ENCODE results near the gene INTS2. TPM values are rescaled to one million over a fixed set of nuclear protein-coding genes. Genes with fewer than 3 reads are reported as not detected.
"Not testable (repeated sequence)": the region's sequence is repeated elsewhere in the genome, so short reads cannot be mapped to it uniquely, and the experiment has no call there.

Gene INTS2
- total RNA-seq, 1 donor from 2014 or later, result 14.1 TPM

- no peak overlapping the region for H3K27ac ChIP-seq (ENCODE audit: low read depth, low read length)
- H3K9me3 ChIP-seq (ENCODE audit: control insufficient read depth in 3 of 3, low read length in 3 of 3), result no peaks in the 10 kb centered on the region
- no peak overlapping the region for H3K4me3 ChIP-seq (ENCODE audit: low read length in 3 of 3)
- H3K4me1 ChIP-seq (ENCODE audit: control insufficient read depth in 3 of 3, insufficient read depth in 3 of 3, low read length in 3 of 3), result no peaks in the 10 kb centered on the region
- no peaks in the 10 kb centered on the region for H3K27me3 ChIP-seq (ENCODE audit: control insufficient read depth in 3 of 3, insufficient read depth in 3 of 3, low read length in 3 of 3)
- H3K9ac ChIP-seq (ENCODE audit: low read depth in 1 of 3, low read length in 3 of 3), result no peak overlapping the region
- H3K36me3 ChIP-seq (ENCODE audit: control insufficient read depth in 3 of 3, insufficient read depth in 3 of 3, low read length in 3 of 3), result peaks cover 38 to 61% (median 43%) of the 10 kb centered on the region in 3 donors
Observed at GRCh38 chr17:61947367-61948078, 19.7 kb upstream of the INTS2 start.

- no peak overlapping the region for H3K27ac ChIP-seq (ENCODE audit: low read depth, low read length)
- no peak overlapping the region for H3K4me3 ChIP-seq (ENCODE audit: low read length in 3 of 3)
- peaks cover 33 to 54% (median 37%) of the 10 kb centered on the region in 3 donors for H3K36me3 ChIP-seq (ENCODE audit: control insufficient read depth in 3 of 3, insufficient read depth in 3 of 3, low read length in 3 of 3)
- H3K4me1 ChIP-seq (ENCODE audit: control insufficient read depth in 3 of 3, insufficient read depth in 3 of 3, low read length in 3 of 3), result no peaks in the 10 kb centered on the region
- no peaks in the 10 kb centered on the region for H3K27me3 ChIP-seq (ENCODE audit: control insufficient read depth in 3 of 3, insufficient read depth in 3 of 3, low read length in 3 of 3)
- no peaks in the 10 kb centered on the region for H3K9me3 ChIP-seq (ENCODE audit: control insufficient read depth in 3 of 3, low read length in 3 of 3)
- no peak overlapping the region for H3K9ac ChIP-seq (ENCODE audit: low read depth in 1 of 3, low read length in 3 of 3)
Observed at GRCh38 chr17:61946359-61946758, 18.6 kb upstream of the INTS2 start.

- Histone ChIP-seq H3K4me3 (ENCODE audit: low read length in 3 of 3) (no peak overlapping the region), H3K4me1 (ENCODE audit: control insufficient read depth in 3 of 3, insufficient read depth in 3 of 3, low read length in 3 of 3) (no peaks in the 10 kb centered on the region), H3K27me3 (ENCODE audit: control insufficient read depth in 3 of 3, insufficient read depth in 3 of 3, low read length in 3 of 3) (no peaks in the 10 kb centered on the region), H3K9ac (ENCODE audit: low read depth in 1 of 3, low read length in 3 of 3) (no peak overlapping the region), H3K27ac (ENCODE audit: low read depth, low read length) (no peak overlapping the region), H3K36me3 (ENCODE audit: control insufficient read depth in 3 of 3, insufficient read depth in 3 of 3, low read length in 3 of 3) (peaks cover 13 to 35% (median 21%) of the 10 kb centered on the region in 3 donors), H3K9me3 (ENCODE audit: control insufficient read depth in 3 of 3, low read length in 3 of 3) (no peaks in the 10 kb centered on the region)
Observed at GRCh38 chr17:61943117-61943516, 15.3 kb upstream of the INTS2 start.

GRCh38 chr17:61942085-61942484 lies 14.3 kb upstream of the INTS2 start:
- H3K4me1 ChIP-seq (ENCODE audit: control insufficient read depth in 3 of 3, insufficient read depth in 3 of 3, low read length in 3 of 3), result no peaks in the 10 kb centered on the region
- H3K27ac ChIP-seq (ENCODE audit: low read depth, low read length), result no peak overlapping the region
- H3K36me3 ChIP-seq (ENCODE audit: control insufficient read depth in 3 of 3, insufficient read depth in 3 of 3, low read length in 3 of 3), result peaks cover 13 to 28% (median 16%) of the 10 kb centered on the region in 3 donors
- H3K9me3 ChIP-seq (ENCODE audit: control insufficient read depth in 3 of 3, low read length in 3 of 3), result no peaks in the 10 kb centered on the region
- no peaks in the 10 kb centered on the region for H3K27me3 ChIP-seq (ENCODE audit: control insufficient read depth in 3 of 3, insufficient read depth in 3 of 3, low read length in 3 of 3)
- no peak overlapping the region for H3K9ac ChIP-seq (ENCODE audit: low read depth in 1 of 3, low read length in 3 of 3)
- no peak overlapping the region for H3K4me3 ChIP-seq (ENCODE audit: low read length in 3 of 3)

GRCh38 chr17:61928101-61928436 lies 287 bp upstream of the INTS2 start:
- H3K9ac ChIP-seq (ENCODE audit: low read depth in 1 of 3, low read length in 3 of 3), result peak overlapping the region; percentile 44 to 95 (median 93)
- H3K4me3 ChIP-seq (ENCODE audit: low read length in 3 of 3), result peak overlapping the region; percentile 81 to 99 (median 98)

GRCh38 chr17:61926826-61927207 lies 965 bp downstream of the INTS2 start:
- Histone ChIP-seq H3K9me3 (ENCODE audit: control insufficient read depth in 3 of 3, low read length in 3 of 3) (no peaks in the 10 kb centered on the region), H3K36me3 (ENCODE audit: control insufficient read depth in 3 of 3, insufficient read depth in 3 of 3, low read length in 3 of 3) (peaks cover 5 to 8% (median 7%) of the 10 kb centered on the region in 3 donors), H3K27ac (ENCODE audit: low read depth, low read length) (peak overlapping the region; percentile 90), H3K4me3 (ENCODE audit: low read length in 3 of 3) (peak overlapping the region; percentile 81 to 99 (median 98)), H3K9ac (ENCODE audit: low read depth in 1 of 3, low read length in 3 of 3) (peak overlapping the region; percentile 85 to 95 (median 93)), H3K4me1 (ENCODE audit: control insufficient read depth in 3 of 3, insufficient read depth in 3 of 3, low read length in 3 of 3) (peaks cover 14 to 16% (median 15%) of the 10 kb centered on the region in 3 donors), H3K27me3 (ENCODE audit: control insufficient read depth in 3 of 3, insufficient read depth in 3 of 3, low read length in 3 of 3) (no peaks in the 10 kb centered on the region)

More at GRCh38 chr17:61928101-61928436, 287 bp upstream of the INTS2 start:
- H3K27ac ChIP-seq (ENCODE audit: low read depth, low read length), result peak overlapping the region; percentile 90
- H3K36me3 ChIP-seq (ENCODE audit: control insufficient read depth in 3 of 3, insufficient read depth in 3 of 3, low read length in 3 of 3), result peaks cover 2 to 8% (median 7%) of the 10 kb centered on the region in 3 donors
- no peaks in the 10 kb centered on the region for H3K27me3 ChIP-seq (ENCODE audit: control insufficient read depth in 3 of 3, insufficient read depth in 3 of 3, low read length in 3 of 3)
- H3K4me1 ChIP-seq (ENCODE audit: control insufficient read depth in 3 of 3, insufficient read depth in 3 of 3, low read length in 3 of 3), result peaks cover 14 to 16% (median 15%) of the 10 kb centered on the region in 3 donors
- H3K9me3 ChIP-seq (ENCODE audit: control insufficient read depth in 3 of 3, low read length in 3 of 3), result no peaks in the 10 kb centered on the region

- H3K36me3 ChIP-seq (ENCODE audit: control insufficient read depth in 3 of 3, insufficient read depth in 3 of 3, low read length in 3 of 3), result peaks cover 17 to 28% (median 22%) of the 10 kb centered on the region in 3 donors
- not testable (repeated sequence) for H3K4me1 ChIP-seq (ENCODE audit: control insufficient read depth in 3 of 3, insufficient read depth in 3 of 3, low read length in 3 of 3); H3K9me3 ChIP-seq (ENCODE audit: control insufficient read depth in 3 of 3, low read length in 3 of 3); H3K27ac ChIP-seq (ENCODE audit: low read depth, low read length); H3K4me3 ChIP-seq (ENCODE audit: low read length in 3 of 3); H3K27me3 ChIP-seq (ENCODE audit: control insufficient read depth in 3 of 3, insufficient read depth in 3 of 3, low read length in 3 of 3); H3K9ac ChIP-seq (ENCODE audit: low read depth in 1 of 3, low read length in 3 of 3)
Observed at GRCh38 chr17:61915162-61915561, 12.6 kb downstream of the INTS2 start.

- Histone ChIP-seq H3K36me3 (ENCODE audit: control insufficient read depth in 3 of 3, insufficient read depth in 3 of 3, low read length in 3 of 3) (peaks cover 23 to 54% (median 43%) of the 10 kb centered on the region in 3 donors), H3K4me3 (ENCODE audit: low read length in 3 of 3) (no peak overlapping the region), H3K9ac (ENCODE audit: low read depth in 1 of 3, low read length in 3 of 3) (no peak overlapping the region)
Observed at GRCh38 chr17:61908292-61909037, 19.3 kb downstream of the INTS2 start.

GRCh38 chr17:61907361-61907760 lies 20.4 kb downstream of the INTS2 start:
- Histone ChIP-seq H3K27me3 (ENCODE audit: control insufficient read depth in 3 of 3, insufficient read depth in 3 of 3, low read length in 3 of 3) (no peaks in the 10 kb centered on the region), H3K4me1 (ENCODE audit: control insufficient read depth in 3 of 3, insufficient read depth in 3 of 3, low read length in 3 of 3) (no peaks in the 10 kb centered on the region), H3K4me3 (ENCODE audit: low read length in 3 of 3) (no peak overlapping the region), H3K9ac (ENCODE audit: low read depth in 1 of 3, low read length in 3 of 3) (no peak overlapping the region), H3K27ac (ENCODE audit: low read depth, low read length) (no peak overlapping the region), H3K36me3 (ENCODE audit: control insufficient read depth in 3 of 3, insufficient read depth in 3 of 3, low read length in 3 of 3) (peaks cover 23 to 56% (median 48%) of the 10 kb centered on the region in 3 donors), H3K9me3 (ENCODE audit: control insufficient read depth in 3 of 3, low read length in 3 of 3) (no peaks in the 10 kb centered on the region)

More at GRCh38 chr17:61908292-61909037, 19.3 kb downstream of the INTS2 start:
- H3K27ac ChIP-seq (ENCODE audit: low read depth, low read length), result no peak overlapping the region
- H3K27me3 ChIP-seq (ENCODE audit: control insufficient read depth in 3 of 3, insufficient read depth in 3 of 3, low read length in 3 of 3), result no peaks in the 10 kb centered on the region
- H3K9me3 ChIP-seq (ENCODE audit: control insufficient read depth in 3 of 3, low read length in 3 of 3), result no peaks in the 10 kb centered on the region
- no peaks in the 10 kb centered on the region for H3K4me1 ChIP-seq (ENCODE audit: control insufficient read depth in 3 of 3, insufficient read depth in 3 of 3, low read length in 3 of 3)

GRCh38 chr17:61904094-61904710 lies 23.6 kb downstream of the INTS2 start:
- Histone ChIP-seq H3K4me3 (ENCODE audit: low read length in 3 of 3) (no peak overlapping the region), H3K27ac (ENCODE audit: low read depth, low read length) (no peak overlapping the region), H3K9ac (ENCODE audit: low read depth in 1 of 3, low read length in 3 of 3) (no peak overlapping the region), H3K27me3 (ENCODE audit: control insufficient read depth in 3 of 3, insufficient read depth in 3 of 3, low read length in 3 of 3) (no peaks in the 10 kb centered on the region), H3K36me3 (ENCODE audit: control insufficient read depth in 3 of 3, insufficient read depth in 3 of 3, low read length in 3 of 3) (peaks cover 9 to 56% (median 35%) of the 10 kb centered on the region in 3 donors), H3K9me3 (ENCODE audit: control insufficient read depth in 3 of 3, low read length in 3 of 3) (no peaks in the 10 kb centered on the region), H3K4me1 (ENCODE audit: control insufficient read depth in 3 of 3, insufficient read depth in 3 of 3, low read length in 3 of 3) (no peaks in the 10 kb centered on the region)
